Measurements from ENCODE around the gene PRKCI. TPM values are rescaled to one million over a fixed set of nuclear protein-coding genes. Genes with fewer than 3 reads are reported as not detected.

Gene PRKCI
- 58.7 and 81.8 TPM in 2 replicates for total RNA-seq

DNA sequence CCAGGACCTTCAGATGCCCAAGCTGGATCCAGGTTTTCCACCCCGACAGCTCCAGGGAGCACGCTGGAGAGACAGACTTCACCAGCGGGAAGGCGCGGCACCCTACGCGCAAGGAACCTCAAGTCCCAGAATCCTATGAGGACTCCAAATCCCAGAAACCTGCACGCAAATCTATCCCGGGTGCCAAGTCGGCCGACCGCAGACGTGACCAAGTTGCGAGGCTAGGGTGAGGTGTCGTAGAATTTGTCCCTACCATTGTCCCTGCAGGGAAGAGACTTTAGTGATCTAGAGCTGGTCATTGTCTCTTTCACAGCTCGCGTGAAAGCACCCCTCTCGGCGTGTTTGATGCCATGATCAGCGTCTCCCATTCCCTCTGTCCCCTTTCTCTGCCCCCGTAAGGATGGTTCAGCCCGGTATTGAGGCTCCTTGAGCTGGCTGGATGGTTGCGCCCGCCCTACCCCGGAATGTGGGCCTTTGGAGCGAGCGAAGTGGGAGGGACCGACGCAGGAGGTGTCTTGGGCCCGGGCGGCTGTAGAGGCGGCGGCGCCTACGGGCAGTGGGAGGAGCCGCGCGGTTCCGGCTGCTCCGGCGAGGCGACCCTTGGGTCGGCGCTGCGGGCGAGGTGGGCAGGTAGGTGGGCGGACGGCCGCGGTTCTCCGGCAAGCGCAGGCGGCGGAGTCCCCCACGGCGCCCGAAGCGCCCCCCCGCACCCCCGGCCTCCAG lies at the start of gene PRKCI:
PRKCI (plus strand) TSS at position 501 of the 723 bp plus-strand sequence. CDS start 246 bp downstream, outside the sequence.
- FAIRE-seq (no peak), DNase-seq (ENCODE audit: low read depth) (peak; percentile 89)
- TF ChIP-seq, protein P1, sequence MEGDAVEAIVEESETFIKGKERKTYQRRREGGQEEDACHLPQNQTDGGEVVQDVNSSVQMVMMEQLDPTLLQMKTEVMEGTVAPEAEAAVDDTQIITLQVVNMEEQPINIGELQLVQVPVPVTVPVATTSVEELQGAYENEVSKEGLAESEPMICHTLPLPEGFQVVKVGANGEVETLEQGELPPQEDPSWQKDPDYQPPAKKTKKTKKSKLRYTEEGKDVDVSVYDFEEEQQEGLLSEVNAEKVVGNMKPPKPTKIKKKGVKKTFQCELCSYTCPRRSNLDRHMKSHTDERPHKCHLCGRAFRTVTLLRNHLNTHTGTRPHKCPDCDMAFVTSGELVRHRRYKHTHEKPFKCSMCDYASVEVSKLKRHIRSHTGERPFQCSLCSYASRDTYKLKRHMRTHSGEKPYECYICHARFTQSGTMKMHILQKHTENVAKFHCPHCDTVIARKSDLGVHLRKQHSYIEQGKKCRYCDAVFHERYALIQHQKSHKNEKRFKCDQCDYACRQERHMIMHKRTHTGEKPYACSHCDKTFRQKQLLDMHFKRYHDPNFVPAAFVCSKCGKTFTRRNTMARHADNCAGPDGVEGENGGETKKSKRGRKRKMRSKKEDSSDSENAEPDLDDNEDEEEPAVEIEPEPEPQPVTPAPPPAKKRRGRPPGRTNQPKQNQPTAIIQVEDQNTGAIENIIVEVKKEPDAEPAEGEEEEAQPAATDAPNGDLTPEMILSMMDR (IDR thresholded peaks at IDR 0.05; ENCODE audit: insufficient read depth, low read length, severe bottlenecking): no peak
- Histone ChIP-seq H3K4me3 (ENCODE audit: low read depth, low read length) (peak within 1 kb of the TSS; percentile 90), H3K27me3 (ENCODE audit: control insufficient read depth, insufficient read depth, low read length) (no peaks in the 10 kb centered on the region), H3K36me3 (ENCODE audit: control insufficient read depth, insufficient read depth, low read length) (no peaks in the 10 kb centered on the region)

DNA sequence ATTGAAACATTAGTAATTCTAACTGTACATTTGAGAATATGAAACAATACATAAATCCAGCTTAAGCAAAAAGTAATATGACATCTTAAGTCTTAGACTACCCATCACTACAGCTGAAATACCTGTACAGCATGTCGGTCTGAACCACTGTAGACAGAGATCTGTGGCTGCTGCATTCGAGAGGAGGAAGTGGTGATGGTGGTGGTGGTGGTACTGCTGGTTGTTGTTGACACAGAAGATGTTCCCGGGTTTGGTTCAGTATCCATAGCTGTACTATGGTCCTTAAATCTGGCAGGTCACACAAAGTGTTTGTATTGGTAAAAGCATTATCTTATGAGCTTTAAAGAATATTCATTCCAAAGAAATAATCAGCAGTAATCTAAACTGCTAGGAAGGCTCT lies 43.6 kb upstream of the PRKCI start:
- FAIRE-seq (no peak), DNase-seq (ENCODE audit: low read depth) (no peak)
- H3K4me3 ChIP-seq (ENCODE audit: low read depth, low read length): no peak overlapping the region
- TF ChIP-seq, protein P1 (IDR thresholded peaks at IDR 0.05; ENCODE audit: insufficient read depth, low read length, severe bottlenecking): no peak
- H3K27me3 ChIP-seq (ENCODE audit: control insufficient read depth, insufficient read depth, low read length): no peaks in the 10 kb centered on the region
- peaks cover 2% of the 10 kb centered on the region for H3K36me3 ChIP-seq (ENCODE audit: control insufficient read depth, insufficient read depth, low read length)

DNA sequence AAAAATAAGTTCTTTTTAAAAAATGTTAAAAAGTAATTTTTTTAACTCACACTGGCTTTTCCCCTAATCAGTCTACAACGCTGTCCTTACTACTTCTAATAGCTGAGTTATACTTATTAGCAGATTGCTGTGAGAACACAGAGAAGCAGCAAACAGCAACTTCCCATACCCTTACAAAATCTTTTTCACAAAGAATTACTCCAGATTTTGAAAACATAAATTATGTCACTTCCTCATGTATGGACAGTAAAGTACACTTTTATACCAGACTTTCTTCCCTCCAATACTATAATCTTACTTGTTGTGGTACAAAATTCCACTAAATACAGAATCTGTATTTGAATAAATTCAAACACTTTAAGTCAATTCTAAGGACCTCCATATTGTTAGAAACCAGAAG lies 42.8 kb upstream of the PRKCI start:
- no peak for FAIRE-seq
- no peak for DNase-seq (ENCODE audit: low read depth)
- Histone ChIP-seq H3K27me3 (ENCODE audit: control insufficient read depth, insufficient read depth, low read length) (no peaks in the 10 kb centered on the region), H3K36me3 (ENCODE audit: control insufficient read depth, insufficient read depth, low read length) (peaks cover 2% of the 10 kb centered on the region), H3K4me3 (ENCODE audit: low read depth, low read length) (peak overlapping the region; percentile 81)
- TF ChIP-seq, protein P1 (IDR thresholded peaks at IDR 0.05; ENCODE audit: insufficient read depth, low read length, severe bottlenecking): no peak

DNA sequence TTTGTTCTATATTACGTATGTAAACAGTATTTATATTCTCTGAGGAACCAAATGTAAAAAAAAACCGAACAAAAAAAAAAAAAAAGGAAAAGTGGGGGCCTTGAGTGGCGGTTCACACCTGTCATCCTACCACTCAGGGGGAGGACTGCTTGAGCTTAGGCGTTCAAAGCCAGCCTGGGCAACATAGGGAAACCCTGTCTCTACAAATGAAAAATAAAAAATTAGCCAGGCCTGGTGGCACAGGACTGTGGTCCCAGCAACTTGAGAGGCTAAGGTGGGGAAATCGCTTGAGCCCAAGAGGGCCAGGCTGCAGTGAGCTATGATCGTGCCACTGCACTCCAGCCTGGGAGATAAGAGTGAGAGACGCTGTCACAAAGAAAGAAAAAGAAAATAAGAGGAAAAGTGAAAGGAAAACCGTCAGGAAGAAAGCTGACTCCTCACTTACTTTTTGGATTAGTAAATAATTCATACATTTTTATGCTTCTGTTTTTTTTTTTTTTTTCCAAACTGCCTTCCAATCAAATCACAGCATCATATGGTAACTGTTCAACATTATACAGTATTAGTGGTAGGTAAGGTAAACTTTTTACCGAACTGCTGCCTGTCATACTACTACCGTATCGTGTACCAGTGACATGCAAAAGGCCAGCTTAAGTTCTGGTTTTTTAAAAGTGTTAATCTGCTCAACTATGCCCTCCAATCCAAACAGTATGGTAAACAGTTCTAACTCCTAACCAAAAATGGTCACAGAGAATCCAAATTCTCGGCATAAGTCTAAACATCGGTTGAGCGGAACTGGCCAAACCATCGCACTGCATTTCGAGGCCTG lies 41.9 kb upstream of the PRKCI start:
- no peak for FAIRE-seq

DNA sequence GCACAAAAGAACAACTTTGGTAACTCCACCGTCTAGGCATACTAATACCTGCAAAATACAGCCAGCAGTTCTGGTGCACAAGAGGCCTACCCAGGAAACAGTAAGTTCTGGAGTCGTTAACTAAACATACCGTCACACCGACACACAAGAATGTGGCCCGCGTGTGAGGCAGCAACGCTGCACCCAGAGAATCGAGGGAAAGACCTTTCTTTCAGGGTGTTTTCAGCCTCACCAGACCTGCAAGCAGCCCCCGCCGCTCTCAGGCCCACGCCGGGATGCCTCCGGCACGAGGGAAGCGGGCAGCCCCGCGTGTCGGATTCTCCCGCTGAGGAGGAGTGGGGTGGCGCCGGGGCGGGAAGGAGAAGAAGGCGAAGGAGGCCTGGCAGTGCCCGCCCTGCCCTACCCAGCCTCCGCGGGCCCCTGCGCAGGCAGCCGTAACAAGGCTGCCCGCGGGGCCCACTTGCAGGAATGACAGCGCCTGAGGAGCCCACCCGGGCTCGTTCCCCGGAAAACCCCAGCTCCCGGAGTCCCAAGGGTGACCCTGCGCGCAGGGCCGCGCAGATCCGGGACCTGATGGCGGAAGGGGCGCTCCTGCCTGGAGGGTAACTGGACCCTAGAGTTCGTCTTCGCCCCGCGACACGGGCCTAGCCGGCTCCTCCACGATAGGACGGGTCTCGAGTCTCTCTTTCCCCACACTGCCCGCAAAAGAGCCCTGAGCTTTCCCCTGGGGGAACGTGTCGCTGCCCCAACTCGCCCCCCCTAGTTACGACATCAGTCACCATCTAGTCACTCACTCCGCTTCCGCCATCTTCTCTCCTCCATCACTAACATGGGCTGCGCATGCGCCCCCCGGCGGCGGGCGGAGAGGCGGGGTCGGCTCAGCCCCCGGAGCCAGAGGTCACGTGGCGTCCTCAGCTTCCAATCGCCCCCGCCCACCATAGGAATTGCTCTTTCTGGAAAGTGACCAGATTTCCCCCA lies 41.0 kb upstream of the PRKCI start, which contains the start of gene PHC3:
PHC3 (minus strand) TSS at position 826 of the 978 bp plus-strand sequence; CDS start at position 808, 18 bp downstream.
- DNase-seq (ENCODE audit: low read depth) (peak; percentile 83), FAIRE-seq (no peak)
- Histone ChIP-seq H3K4me3 (ENCODE audit: low read depth, low read length) (peak within 1 kb of the TSS; percentile 81), H3K27me3 (ENCODE audit: control insufficient read depth, insufficient read depth, low read length) (no peaks in the 10 kb centered on the region), H3K36me3 (ENCODE audit: control insufficient read depth, insufficient read depth, low read length) (no peaks in the 10 kb centered on the region)
- TF ChIP-seq, protein P1 (IDR thresholded peaks at IDR 0.05; ENCODE audit: insufficient read depth, low read length, severe bottlenecking): no peak

More for the DNA sequence above, 41.9 kb upstream of the PRKCI start:
- TF ChIP-seq, protein P1 (IDR thresholded peaks at IDR 0.05; ENCODE audit: insufficient read depth, low read length, severe bottlenecking): no peak
- Histone ChIP-seq H3K4me3 (ENCODE audit: low read depth, low read length) (peak overlapping the region; percentile 81), H3K36me3 (ENCODE audit: control insufficient read depth, insufficient read depth, low read length) (peaks cover 1% of the 10 kb centered on the region), H3K27me3 (ENCODE audit: control insufficient read depth, insufficient read depth, low read length) (no peaks in the 10 kb centered on the region)
- DNase-seq (ENCODE audit: low read depth): peak; percentile 45
